Measurements from ENCODE around the gene C9orf152. TPM values are rescaled to one million over a fixed set of nuclear protein-coding genes. Genes with fewer than 3 reads are reported as not detected.

C9orf152 gene
- total and polyA plus RNA-seq, 9 of the 15 experiments (the other 6 are each of a cell fraction or from before 2014, with no cell fraction given), result not detected

- in situ Hi-C loops (cut with MboI) (loop anchor here (5.0 to 25.0 kb wide), 2 partner anchors 439 to 1104 kb away; no protein-coding TSS in a partner anchor), intact Hi-C loops (cut with micrococcal nuclease) (loop anchor here (1.0 to 10.0 kb wide), 5 partner anchors 34 to 1121 kb away; no protein-coding TSS in a partner anchor)
- POLR2A ChIA-PET, result interaction anchor here (0.6 kb wide), 1 partner anchor 334 kb away, joined by 3 read pairs; no protein-coding TSS in a partner anchor
- TF ChIP-seq RBM39 (optimal IDR thresholded peaks at IDR 0.05; ENCODE audit: low read depth, low read length) (no peak), ARID2 (IDR thresholded peaks at IDR 0.05) (peak; percentile 81), SP1 (CRISPR knock-in tag; IDR thresholded peaks at IDR 0.05) (0 out of 2 replicates have a peak, but pooled peaks have one; percentile 22), ARNT (IDR thresholded peaks at IDR 0.05) (0 out of 4 replicates have a peak, but pooled peaks of 1 of the 2 experiments have one; percentile 55), RAD21 (CRISPR knock-in tag; conservative IDR thresholded peaks at IDR 0.05 in 1 of 2, IDR thresholded peaks at IDR 0.05 in 1 of 2) (peak; percentile 89 to 94), PKNOX1 (IDR thresholded peaks at IDR 0.05) (peak; percentile 18; the same call in 1 of the 2 replicates), CTCF (IDR thresholded peaks at IDR 0.05 in 2 of 3, conservative IDR thresholded peaks at IDR 0.05 in 1 of 3; ENCODE audit: insufficient read depth in 2 of 3, low read depth in 1 of 3, low read length in 3 of 3) (peak; percentile 65 to 80 (median 74))
Observed at GRCh38 chr9:110183208-110184145, 24.5 kb downstream of the C9orf152 start.

More at GRCh38 chr9:110183208-110184145, 24.5 kb downstream of the C9orf152 start:
- H3K36me3 ChIP-seq (ENCODE audit: control insufficient read depth, insufficient read depth, low read length), result no peaks in the 10 kb centered on the region
- H3K4me2 ChIP-seq (ENCODE audit: insufficient read depth, low read length), result no peak overlapping the region
- H2AFZ ChIP-seq (ENCODE audit: low read depth, low read length), result no peak overlapping the region
- H3K79me2 ChIP-seq (ENCODE audit: control insufficient read depth, insufficient read depth, low read length), result no peaks in the 10 kb centered on the region
- H3K9me3 ChIP-seq (replicated peaks; ENCODE audit: control insufficient read depth, insufficient read depth, low read depth, low read length), result no peaks in the 10 kb centered on the region
- peak; percentile 66 to 76 (median 66) for DNase-seq (ENCODE audit: extremely low read depth in 1 of 4, low spot score in 3 of 4)
- ATAC-seq, result peak; percentile 95
- no peaks in the 10 kb centered on the region for H4K20me1 ChIP-seq (replicated peaks; ENCODE audit: control insufficient read depth, insufficient read depth, low read length)
- peaks cover 0 to 5% of the 10 kb centered on the region in 2 experiments; a peak in 1 of 5 replicates for H3K27me3 ChIP-seq (ENCODE audit: control insufficient read depth in 2 of 2, insufficient read depth in 2 of 2, low read length in 2 of 2)
- no peak overlapping the region for H3K27ac ChIP-seq (ENCODE audit: extremely low read depth, low read depth, low read length)
- BruUV-seq (replicated peaks), result no TSS peak
- WGBS (ENCODE audit: insufficient coverage, low coverage, missing lambda C conversion rate), result 0% methylated on average over 7 of the region's 7 CpGs
- H3K9ac ChIP-seq (ENCODE audit: insufficient read depth in 1 of 2, low read depth in 2 of 2, low read length in 2 of 2), result no peak overlapping the region
- no peaks in the 10 kb centered on the region for H3K4me1 ChIP-seq (replicated peaks in 1 of 2; ENCODE audit: control insufficient read depth in 2 of 2, insufficient read depth in 2 of 2, low read length in 2 of 2)
- CTCF ChIA-PET (ENCODE audit: low intra/inter-chr PET ratio), result interaction anchor here (0.5 to 3.2 kb wide), 5 partner anchors 10 to 1116 kb away, joined by 3 to 30 read pairs (median 8); no protein-coding TSS in a partner anchor
- no peak overlapping the region for H3K4me3 ChIP-seq
- FAIRE-seq, result peak; percentile 89
- no peaks in the 10 kb centered on the region for H3K9me1 ChIP-seq (ENCODE audit: control insufficient read depth, insufficient read depth, low read length)

Measured in K562 (cell line).